Measurements from ENCODE around the gene ELP2. TPM values are rescaled to one million over a fixed set of nuclear protein-coding genes. Genes with fewer than 3 reads are reported as not detected.

The ELP2 gene
- total RNA-seq, 1 donor from 2014 or later: 49.7 TPM

GRCh38 chr18:36101943-36102342, 27.8 kb upstream of the ELP2 start:
- no peak overlapping the region for H3K27ac ChIP-seq (replicated peaks)
- H3K36me3 ChIP-seq: no peaks in the 10 kb centered on the region
- no peak overlapping the region for H3K4me3 ChIP-seq
- DNase-seq: no peak
- intact Hi-C loops (cut with micrococcal nuclease): no loop called here
- peaks cover 15% of the 10 kb centered on the region for H3K9me3 ChIP-seq (replicated peaks)
- no peaks in the 10 kb centered on the region for H3K4me1 ChIP-seq
- H3K27me3 ChIP-seq (ENCODE audit: low read depth): no peaks in the 10 kb centered on the region
- TF ChIP-seq, protein P1, sequence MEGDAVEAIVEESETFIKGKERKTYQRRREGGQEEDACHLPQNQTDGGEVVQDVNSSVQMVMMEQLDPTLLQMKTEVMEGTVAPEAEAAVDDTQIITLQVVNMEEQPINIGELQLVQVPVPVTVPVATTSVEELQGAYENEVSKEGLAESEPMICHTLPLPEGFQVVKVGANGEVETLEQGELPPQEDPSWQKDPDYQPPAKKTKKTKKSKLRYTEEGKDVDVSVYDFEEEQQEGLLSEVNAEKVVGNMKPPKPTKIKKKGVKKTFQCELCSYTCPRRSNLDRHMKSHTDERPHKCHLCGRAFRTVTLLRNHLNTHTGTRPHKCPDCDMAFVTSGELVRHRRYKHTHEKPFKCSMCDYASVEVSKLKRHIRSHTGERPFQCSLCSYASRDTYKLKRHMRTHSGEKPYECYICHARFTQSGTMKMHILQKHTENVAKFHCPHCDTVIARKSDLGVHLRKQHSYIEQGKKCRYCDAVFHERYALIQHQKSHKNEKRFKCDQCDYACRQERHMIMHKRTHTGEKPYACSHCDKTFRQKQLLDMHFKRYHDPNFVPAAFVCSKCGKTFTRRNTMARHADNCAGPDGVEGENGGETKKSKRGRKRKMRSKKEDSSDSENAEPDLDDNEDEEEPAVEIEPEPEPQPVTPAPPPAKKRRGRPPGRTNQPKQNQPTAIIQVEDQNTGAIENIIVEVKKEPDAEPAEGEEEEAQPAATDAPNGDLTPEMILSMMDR (IDR thresholded peaks at IDR 0.05; ENCODE audit: borderline replicate concordance): no peak

DNA sequence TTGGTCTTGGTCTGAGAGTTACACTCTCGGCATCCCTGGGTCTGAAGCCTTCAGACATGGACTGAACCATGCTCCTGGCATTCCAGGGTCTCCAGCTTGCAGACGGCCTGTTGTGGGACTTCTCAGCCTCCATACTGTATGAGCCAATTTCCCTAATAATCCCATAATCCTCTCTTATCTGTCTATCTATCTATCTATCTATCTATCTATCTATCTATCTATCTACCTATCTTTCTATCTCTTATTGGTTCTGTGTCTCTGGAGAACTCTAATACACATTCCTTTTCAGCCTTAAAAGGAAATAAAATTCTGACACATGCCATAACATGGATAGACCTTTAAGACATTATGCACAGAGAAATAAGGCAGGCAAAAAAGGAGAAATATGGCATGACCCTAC, 24.9 kb upstream of the ELP2 start:
- H3K27me3 ChIP-seq (ENCODE audit: low read depth): no peaks in the 10 kb centered on the region
- H3K9me3 ChIP-seq (replicated peaks): peaks cover 15% of the 10 kb centered on the region
- H3K4me1 ChIP-seq: no peaks in the 10 kb centered on the region
- no peak overlapping the region for H3K27ac ChIP-seq (replicated peaks)
- no peak overlapping the region for H3K4me3 ChIP-seq
- intact Hi-C loops (cut with micrococcal nuclease): no loop called here
- DNase-seq: no peak
- H3K36me3 ChIP-seq: no peaks in the 10 kb centered on the region
- TF ChIP-seq, protein P1 (IDR thresholded peaks at IDR 0.05; ENCODE audit: borderline replicate concordance): no peak

- DNase-seq: no peak
- Histone ChIP-seq H3K27me3 (ENCODE audit: low read depth) (no peaks in the 10 kb centered on the region), H3K9me3 (replicated peaks) (peaks cover 6% of the 10 kb centered on the region)
Observed at GRCh38 chr18:36107477-36107876, 22.2 kb upstream of the ELP2 start.

GRCh38 chr18:36108196-36108595, 21.5 kb upstream of the ELP2 start:
- TF ChIP-seq, protein P1 (IDR thresholded peaks at IDR 0.05; ENCODE audit: borderline replicate concordance): no peak
- peaks cover 28% of the 10 kb centered on the region for H3K36me3 ChIP-seq
- no peak overlapping the region for H3K27ac ChIP-seq (replicated peaks)
- no peaks in the 10 kb centered on the region for H3K27me3 ChIP-seq (ENCODE audit: low read depth)
- intact Hi-C loops (cut with micrococcal nuclease): no loop called here
- no peaks in the 10 kb centered on the region for H3K9me3 ChIP-seq (replicated peaks)
- DNase-seq: no peak
- no peaks in the 10 kb centered on the region for H3K4me1 ChIP-seq
- H3K4me3 ChIP-seq: no peak overlapping the region

More at GRCh38 chr18:36107477-36107876, 22.2 kb upstream of the ELP2 start:
- Histone ChIP-seq H3K27ac (replicated peaks) (no peak overlapping the region), H3K4me3 (no peak overlapping the region), H3K36me3 (peaks cover 21% of the 10 kb centered on the region), H3K4me1 (no peaks in the 10 kb centered on the region)
- intact Hi-C loops (cut with micrococcal nuclease): no loop called here
- TF ChIP-seq, protein P1 (IDR thresholded peaks at IDR 0.05; ENCODE audit: borderline replicate concordance): no peak

GRCh38 chr18:36108601-36109000, 21.1 kb upstream of the ELP2 start:
- TF ChIP-seq, protein P1 (IDR thresholded peaks at IDR 0.05; ENCODE audit: borderline replicate concordance): no peak
- intact Hi-C loops (cut with micrococcal nuclease): no loop called here
- peaks cover 32% of the 10 kb centered on the region for H3K36me3 ChIP-seq

DNA sequence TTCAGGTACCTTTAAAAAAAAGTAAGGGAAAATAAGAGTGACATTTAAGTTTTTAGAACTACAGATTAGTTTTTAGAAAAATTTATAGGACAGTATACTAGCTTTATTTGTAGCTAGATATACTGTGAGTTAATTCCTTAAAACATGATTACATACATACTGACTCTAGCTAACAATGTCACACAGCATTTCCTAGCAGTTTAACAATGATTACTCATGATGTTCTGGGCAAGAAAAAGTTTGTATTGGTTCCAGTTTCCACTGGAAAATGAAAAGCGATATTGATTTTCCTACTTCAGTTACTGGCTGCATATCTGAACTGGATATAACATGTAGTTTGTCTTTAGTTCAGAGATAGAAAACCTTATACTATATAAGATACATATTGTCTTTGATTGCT, 20.0 kb upstream of the ELP2 start:
- no peak for DNase-seq
- Histone ChIP-seq H3K36me3 (peaks cover 41% of the 10 kb centered on the region), H3K4me1 (no peaks in the 10 kb centered on the region), H3K4me3 (no peak overlapping the region), H3K27ac (replicated peaks) (no peak overlapping the region), H3K9me3 (replicated peaks) (no peaks in the 10 kb centered on the region), H3K27me3 (ENCODE audit: low read depth) (no peaks in the 10 kb centered on the region)
- intact Hi-C loops (cut with micrococcal nuclease): no loop called here
- TF ChIP-seq, protein P1 (IDR thresholded peaks at IDR 0.05; ENCODE audit: borderline replicate concordance): no peak

More at GRCh38 chr18:36108601-36109000, 21.1 kb upstream of the ELP2 start:
- Histone ChIP-seq H3K4me3 (no peak overlapping the region), H3K27ac (replicated peaks) (no peak overlapping the region), H3K4me1 (no peaks in the 10 kb centered on the region), H3K27me3 (ENCODE audit: low read depth) (no peaks in the 10 kb centered on the region), H3K9me3 (replicated peaks) (no peaks in the 10 kb centered on the region)
- DNase-seq: no peak

All from left ventricle myocardium inferior (tissue), 1 donor.